IMR-90 (cell line): Measurements from ENCODE around the gene PLCB2.

Experiments
- CHD1 ChIP-seq: IDR thresholded peaks from 2 replicates; pipeline ENCODE4 v1.6.1; 2012; ENCODE audit warnings: low read depth, low read length, improper control_type of control experiment
- CTCF ChIP-seq: conservative IDR thresholded peaks from 2 replicates; pipeline ENCODE4 v1.5.1; 2012; ENCODE audit warnings: mild to moderate bottlenecking, low read depth, low read length, improper control_type of control experiment
- FOS ChIP-seq: fragments of 150-350 bp; IDR thresholded peaks from 2 replicates; pipeline ENCODE4 v1.6.1; 2016; ENCODE audit warnings: low read depth, low read length
- MAFK ChIP-seq: IDR thresholded peaks from 2 replicates; pipeline ENCODE4 v1.6.1; 2012; ENCODE audit warnings: low read depth, low read length, improper control_type of control experiment
- MXI1 ChIP-seq: IDR thresholded peaks from 2 replicates; pipeline ENCODE4 v1.6.1; 2012; ENCODE audit warnings: low read depth, mild to moderate bottlenecking, low read length, moderate library complexity, borderline replicate concordance
- NFE2L2 ChIP-seq: fragments of 150-350 bp; IDR thresholded peaks from 2 replicates; pipeline ENCODE4 v1.6.1; 2016; ENCODE audit warnings: low read depth, mild to moderate bottlenecking, low read length

GRCh38 chr15:40333922-40334492 lies 26.3 kb upstream of the PLCB2 start:
- TF ChIP-seq MXI1 (no peak), CTCF (no peak), FOS (no peak), NFE2L2 (no peak), MAFK (no peak), CHD1 (no peak)
